Sigmoid colon (tissue), 3 donors: ENCODE results near the gene QKI.

ENCODE experiments used
- POLR2A ChIP-seq, 2 donors: fragments of 450-650 bp; IDR thresholded peaks; one replicate each; pipeline ENCODE4 v1.6.1; 2016; ENCODE audit warnings: antibody characterized with exemption in 2 of 2, mild to moderate bottlenecking in 2 of 2, moderate library complexity in 2 of 2
- TF ChIP-seq, protein P1 (sequence below), 4 experiments: fragments of 450-650 bp in 3 of 4; fragments of 200-600 bp in 1 of 4; IDR thresholded peaks; one replicate each; pipeline ENCODE4 v1.5.1; 2016 to 2019; ENCODE audit warnings: antibody characterized with exemption in 4 of 4, mild to moderate bottlenecking in 3 of 4, moderate library complexity in 2 of 4

DNA sequence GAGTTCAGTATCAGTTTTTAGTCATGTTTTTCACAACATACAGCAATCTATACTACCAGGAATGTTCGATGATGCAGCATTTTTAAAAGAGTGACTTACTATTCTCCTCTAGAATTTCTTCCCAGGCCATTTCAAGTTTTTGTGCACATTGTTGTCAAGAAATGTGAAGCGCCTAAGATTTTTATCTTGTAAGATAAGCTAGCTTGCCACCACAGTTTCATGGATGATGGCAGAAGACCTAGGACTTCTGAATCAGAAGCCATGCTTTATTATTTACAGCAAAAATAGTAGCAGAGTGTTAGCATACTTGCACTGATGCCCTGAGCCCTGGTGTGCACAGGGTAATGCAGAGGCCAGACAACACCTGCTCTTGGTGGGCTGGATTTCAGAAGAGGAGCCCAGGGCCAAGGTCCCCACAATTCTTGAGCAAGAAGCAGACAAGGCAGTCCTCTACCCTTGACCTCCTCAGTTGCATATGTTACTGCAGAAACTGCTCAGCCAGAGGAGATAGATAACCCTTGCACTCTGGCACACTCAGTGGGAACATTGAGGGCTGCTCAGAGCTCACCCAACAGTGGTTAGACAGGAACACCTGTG, 99.2 kb downstream of the QKI start:
- TF ChIP-seq, protein P1, sequence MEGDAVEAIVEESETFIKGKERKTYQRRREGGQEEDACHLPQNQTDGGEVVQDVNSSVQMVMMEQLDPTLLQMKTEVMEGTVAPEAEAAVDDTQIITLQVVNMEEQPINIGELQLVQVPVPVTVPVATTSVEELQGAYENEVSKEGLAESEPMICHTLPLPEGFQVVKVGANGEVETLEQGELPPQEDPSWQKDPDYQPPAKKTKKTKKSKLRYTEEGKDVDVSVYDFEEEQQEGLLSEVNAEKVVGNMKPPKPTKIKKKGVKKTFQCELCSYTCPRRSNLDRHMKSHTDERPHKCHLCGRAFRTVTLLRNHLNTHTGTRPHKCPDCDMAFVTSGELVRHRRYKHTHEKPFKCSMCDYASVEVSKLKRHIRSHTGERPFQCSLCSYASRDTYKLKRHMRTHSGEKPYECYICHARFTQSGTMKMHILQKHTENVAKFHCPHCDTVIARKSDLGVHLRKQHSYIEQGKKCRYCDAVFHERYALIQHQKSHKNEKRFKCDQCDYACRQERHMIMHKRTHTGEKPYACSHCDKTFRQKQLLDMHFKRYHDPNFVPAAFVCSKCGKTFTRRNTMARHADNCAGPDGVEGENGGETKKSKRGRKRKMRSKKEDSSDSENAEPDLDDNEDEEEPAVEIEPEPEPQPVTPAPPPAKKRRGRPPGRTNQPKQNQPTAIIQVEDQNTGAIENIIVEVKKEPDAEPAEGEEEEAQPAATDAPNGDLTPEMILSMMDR (IDR thresholded peaks at IDR 0.05), result no peak
- no peak for TF ChIP-seq POLR2A (IDR thresholded peaks at IDR 0.05)
